HG02623 (cell line): Measurements from ENCODE around the gene RAD51B.

Source experiments
- ATAC-seq: cut with Tn5 transposase; IDR thresholded peaks from one replicate; pipeline ENCODE4 v1.9.1; 2021; ENCODE audit warnings: moderate library complexity; ENCODE audit not compliant: unreplicated experiment

The RAD51B gene

DNA sequence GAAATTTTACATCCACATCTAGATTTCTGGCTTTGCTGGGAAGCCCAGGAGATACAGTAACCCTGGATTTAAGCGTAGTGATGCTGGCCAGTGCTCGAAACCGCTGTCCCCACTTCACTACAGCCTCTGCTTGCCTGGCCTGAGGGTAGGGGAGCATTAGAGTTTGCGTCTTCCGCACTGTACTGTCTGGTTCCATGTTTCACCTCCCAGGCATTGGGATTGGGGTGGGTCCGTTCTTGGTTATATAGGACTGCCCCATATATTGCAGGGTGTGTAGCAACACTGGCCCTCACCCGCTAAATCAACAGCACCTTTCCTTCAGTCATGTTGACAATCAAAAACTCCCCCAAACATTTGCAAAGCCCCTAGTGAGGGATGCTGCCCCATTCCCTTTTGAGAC is 732.5 kb downstream of the RAD51B start:
- ATAC-seq, result no peak

- no peak for ATAC-seq
Observed at GRCh38 chr14:68552602-68553001, 733.0 kb downstream of the RAD51B start.

DNA sequence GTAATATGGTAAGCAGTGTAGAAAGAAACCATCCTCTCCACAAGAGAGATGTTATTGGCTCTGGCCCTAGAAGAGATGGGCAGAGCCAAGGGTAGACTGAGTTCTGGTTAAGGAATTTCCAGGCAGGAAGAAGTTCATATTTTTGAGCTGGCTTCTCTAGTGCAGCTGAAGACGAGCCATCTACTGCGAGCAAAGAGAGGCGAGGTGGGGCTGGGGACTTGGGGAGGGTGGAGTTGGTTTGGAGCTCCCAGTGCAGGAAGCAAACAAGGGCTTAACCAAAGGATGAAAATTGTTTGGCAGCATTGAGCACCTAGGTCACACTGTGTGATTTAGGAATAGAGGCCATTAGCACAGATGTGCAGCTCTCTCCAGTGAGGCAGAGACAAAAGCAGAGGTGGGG is 733.7 kb downstream of the RAD51B start:
- no peak for ATAC-seq

DNA sequence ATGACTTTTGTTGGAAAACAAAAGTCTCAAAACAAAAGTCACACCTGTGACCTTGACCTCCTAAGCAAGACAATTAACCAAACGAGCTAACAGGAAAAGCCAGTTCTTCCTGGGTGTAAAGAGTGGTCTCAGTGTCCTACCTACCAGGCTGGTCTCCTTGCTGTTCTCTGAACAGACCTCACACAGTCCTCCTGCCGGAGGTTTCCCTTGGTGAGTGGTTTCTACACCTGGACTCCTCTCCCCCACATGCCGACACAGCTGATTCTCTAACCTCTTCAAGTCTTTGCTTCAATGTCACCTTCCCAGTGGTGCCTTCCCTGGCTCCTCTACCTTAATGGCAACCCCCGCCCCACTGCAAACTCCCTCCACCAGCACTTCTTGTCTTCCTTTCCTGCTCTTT is 734.7 kb downstream of the RAD51B start:
- no peak for ATAC-seq

GRCh38 chr14:68556253-68556652 is 736.7 kb downstream of the RAD51B start:
- ATAC-seq, result no peak

DNA sequence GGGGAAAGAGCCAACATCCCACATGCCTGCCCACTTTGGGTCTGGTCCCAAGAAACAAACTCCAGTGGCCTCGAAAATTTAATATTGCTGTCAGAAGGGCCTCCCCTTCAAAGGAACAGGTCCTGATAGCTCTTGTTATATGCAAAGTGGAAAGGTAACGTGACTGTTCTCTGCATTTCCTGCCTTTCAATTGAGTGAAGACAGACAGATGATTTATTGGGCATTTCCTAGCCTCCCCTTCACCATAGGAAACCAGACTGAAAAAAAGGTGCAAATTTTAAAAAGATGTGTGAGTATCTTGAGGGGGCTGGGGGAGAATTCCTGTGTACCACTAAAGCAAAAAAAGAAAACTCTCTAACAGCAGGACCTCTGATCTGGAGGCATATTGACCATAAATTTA is 738.1 kb downstream of the RAD51B start:
- no peak for ATAC-seq

DNA sequence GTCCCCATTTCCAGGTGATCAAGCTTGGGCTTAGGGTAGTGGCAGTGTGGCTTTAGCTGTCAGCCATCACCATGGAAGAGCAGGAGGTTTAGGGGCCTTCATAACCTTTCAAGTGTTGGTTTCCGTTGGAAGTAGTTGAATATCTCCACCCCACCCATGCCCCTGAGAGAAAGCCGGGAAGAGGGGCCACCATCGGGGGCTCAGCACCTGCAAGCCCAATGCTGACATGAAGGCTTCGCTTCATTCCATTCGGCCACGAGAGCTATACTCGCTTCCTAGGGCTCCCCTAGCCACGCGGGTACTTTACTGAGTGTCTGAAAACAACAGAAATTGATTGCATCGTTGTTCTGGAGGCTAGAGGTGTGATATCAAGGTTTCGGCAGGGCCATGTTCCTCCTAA is 738.5 kb downstream of the RAD51B start:
- no peak for ATAC-seq

- no peak for ATAC-seq
Observed at GRCh38 chr14:68559949-68560348, 740.4 kb downstream of the RAD51B start.

DNA sequence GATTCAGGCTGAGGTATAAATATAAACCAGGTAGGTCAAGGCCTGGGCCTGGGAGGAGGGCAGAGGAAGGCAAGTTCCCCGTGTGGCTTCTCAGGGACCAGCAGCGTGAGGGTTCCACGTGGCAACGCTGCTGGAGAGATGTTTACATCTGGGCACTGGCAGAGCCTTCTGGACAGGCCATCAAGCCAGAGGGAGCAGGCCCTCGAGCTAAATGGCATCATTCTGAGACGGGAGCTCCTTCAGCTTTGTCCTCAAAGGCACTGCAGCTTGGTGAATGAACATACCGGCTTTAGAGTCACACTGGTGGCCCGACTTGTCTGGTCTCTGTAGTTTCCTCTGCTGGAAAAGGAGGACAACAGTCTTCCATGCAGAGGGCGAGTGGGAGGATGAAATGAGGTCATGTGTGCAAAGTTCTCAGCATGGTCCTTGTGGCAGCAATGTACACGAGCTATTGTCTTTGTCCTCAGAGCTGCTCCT is 742.0 kb downstream of the RAD51B start:
- ATAC-seq, result no peak

GRCh38 chr14:68562911-68563250 is 743.3 kb downstream of the RAD51B start:
- no peak for ATAC-seq

DNA sequence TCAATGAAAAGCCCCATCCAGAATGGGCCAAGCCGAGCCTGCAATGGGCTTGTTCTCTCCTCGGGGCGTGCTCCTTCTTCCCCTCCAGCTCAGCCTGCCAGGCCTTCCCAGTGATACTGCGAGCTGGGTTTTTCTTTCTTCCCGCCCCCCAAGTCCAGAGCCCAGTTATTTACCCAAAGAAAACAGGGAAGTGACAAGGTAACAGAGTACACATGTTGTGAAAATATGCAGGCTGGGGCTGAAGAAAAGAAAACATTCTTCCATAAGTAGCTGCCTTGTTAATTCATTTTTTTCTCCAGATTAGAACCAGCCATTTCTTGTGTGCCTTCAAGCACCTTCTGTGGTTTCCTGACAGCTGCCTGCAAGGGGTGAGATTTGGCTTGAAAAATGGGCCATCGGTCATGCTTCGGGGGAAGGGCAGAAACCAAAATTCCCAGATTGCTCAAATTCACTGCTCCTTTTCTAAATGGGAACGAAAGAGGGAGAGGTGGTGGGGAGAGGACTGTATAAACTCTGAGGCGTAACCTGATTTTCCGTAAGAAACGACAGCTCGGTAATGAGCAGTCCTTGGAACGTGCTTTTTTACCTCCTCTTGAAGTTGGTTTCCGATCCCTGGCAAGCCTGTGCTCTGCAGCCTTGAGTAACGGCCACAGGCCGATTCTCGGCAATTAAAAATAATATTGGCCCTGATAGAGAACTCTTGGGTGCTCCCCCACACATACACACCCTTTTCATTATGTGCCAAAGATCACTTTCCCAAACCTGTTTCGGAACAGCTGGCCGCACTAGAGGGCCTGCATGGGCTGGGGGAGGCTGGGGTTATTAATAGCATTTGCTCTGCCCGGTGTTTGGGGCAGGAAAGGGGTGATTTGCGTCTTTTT is 743.9 kb downstream of the RAD51B start:
- ATAC-seq, result no peak

GRCh38 chr14:68564191-68564825 is 744.7 kb downstream of the RAD51B start:
- no peak for ATAC-seq

GRCh38 chr14:68564826-68565759 is 745.5 kb downstream of the RAD51B start:
- ATAC-seq, result no peak

DNA sequence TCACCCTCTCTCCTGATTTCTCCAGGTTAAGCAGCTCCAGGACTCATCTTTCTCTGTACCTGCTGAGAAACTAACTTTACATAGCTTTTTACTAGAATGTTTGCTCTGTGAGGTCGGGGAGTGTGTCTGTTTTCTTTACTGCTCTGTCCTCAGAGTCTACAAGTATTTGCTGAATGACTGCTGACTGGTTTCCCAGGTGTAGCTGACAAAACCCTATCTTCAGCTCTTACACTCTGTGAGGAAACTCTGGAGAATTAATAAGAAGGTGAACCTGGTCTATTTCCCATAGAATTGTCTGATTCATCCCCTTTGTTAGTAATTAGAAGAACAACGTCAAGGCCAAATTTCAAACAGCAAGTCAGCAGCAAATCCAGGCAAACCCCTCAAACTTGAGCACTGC is 746.5 kb downstream of the RAD51B start:
- no peak for ATAC-seq

GRCh38 chr14:68568907-68569897 is 749.6 kb downstream of the RAD51B start:
- no peak for ATAC-seq

DNA sequence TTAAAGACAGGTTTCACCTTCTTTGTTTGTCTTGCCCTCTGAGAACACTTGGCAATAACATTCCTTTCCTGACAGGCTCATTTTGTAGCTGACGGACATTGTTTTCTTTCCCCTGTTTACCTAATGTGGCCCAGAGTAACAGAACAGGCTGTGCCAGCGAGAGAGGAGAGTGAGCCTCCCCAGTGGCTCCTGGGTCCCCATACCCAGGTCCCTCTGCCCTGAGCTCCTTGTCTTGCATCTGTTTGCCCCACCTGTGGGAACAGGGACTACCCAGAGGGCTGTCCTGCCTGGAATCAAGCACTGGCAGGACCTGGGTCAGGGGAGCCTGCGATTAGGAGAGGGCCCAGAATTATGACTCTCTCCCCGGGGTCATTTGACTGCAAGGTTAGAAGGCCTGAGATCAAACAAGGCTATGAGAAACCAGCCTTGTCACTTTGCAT is 750.4 kb downstream of the RAD51B start:
- no peak for ATAC-seq

DNA sequence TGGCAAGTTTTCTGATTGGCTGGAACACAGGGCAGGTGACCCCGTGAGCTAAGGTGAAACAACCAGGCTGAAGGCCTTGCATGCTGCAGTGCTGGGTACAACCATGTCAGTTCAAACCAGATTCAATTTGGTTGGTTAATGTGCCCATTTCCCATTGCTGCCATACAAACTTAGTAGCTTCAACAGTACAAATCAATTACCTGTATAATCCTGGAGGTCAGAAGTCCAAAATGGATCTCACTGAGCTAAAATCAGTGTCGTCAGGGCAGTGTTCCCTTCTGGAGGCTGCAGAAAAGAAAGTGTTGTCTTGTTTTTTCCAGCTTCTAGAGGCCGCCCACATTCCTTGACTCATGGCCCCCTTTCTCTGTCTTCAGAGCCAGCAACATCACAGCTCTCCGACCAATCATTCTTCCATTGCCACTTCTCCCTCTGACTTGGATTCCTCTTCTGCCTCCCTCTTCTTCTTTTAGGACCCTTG is 751.6 kb downstream of the RAD51B start:
- no peak for ATAC-seq

- ATAC-seq, result no peak
Observed at GRCh38 chr14:68571928-68572525, 752.4 kb downstream of the RAD51B start.

DNA sequence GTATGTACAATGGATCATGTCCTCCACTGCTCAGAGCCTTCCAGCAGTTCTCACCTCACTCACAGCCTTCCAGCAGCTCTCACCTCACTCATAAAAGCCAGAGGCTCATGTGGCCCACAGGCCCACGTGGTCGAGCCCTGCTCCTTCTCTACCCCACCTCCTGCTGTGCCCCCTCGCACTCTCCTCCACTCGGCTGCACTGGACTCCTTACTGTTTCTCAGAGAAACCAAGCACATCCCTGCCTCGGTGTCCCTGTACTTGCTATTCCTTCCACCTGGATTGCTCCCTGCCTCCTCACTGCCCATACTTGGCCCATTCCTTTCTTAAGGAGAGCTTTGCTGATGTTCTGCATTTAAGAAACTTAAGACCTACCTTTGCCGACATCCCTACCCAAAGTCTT is 753.5 kb downstream of the RAD51B start:
- no peak for ATAC-seq

DNA sequence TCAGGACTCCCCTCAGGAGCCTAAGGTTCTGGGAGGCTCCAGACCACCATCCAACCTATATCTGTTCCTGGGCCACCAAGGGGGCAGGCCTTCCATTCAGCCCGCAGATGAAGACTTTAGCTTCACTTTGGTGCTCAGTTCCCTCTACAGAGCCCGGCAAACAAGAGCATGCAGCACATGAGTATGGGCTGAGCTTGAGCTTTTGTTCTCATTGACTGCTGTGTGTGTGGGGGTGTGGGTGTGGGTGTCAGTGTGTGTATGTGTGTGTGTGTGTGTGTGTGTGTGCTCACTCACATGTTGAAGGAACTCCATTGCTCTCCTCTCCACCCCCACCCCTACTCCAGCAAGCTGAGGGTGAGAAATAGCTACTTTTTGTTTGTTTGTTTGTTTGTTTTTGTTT is 754.1 kb downstream of the RAD51B start:
- no peak for ATAC-seq
